Prostate gland (tissue), 2 donors: Measurements from ENCODE around the gene ENPP7. TPM values are rescaled to one million over a fixed set of nuclear protein-coding genes. Genes with fewer than 3 reads are reported as not detected.

ENCODE experiments used
- DNase-seq: peaks from one replicate; pipeline ENCODE4 v3.0.0-alpha.2; 2019; ENCODE audit warnings: low spot score
- H3K27ac ChIP-seq, 2 donors: fragments of 200-600 bp; sonication (generic); 2 replicates each; pipeline ENCODE4 v1.5.1; 2017 to 2019
- H3K27me3 ChIP-seq: fragments of 200-600 bp; sonication (generic); replicated peaks from 2 replicates; pipeline ENCODE4 v1.5.1; 2019; ENCODE audit not compliant: insufficient read depth
- H3K36me3 ChIP-seq, 2 donors: fragments of 200-600 bp; sonication (generic); 1 replicate in 1 of 2; 2 replicates in 1 of 2; pipeline versions ENCODE4 v1.5.1 to v1.8.1; 2017 to 2019
- H3K4me1 ChIP-seq: fragments of 200-600 bp; sonication (generic); replicated peaks from 2 replicates; pipeline ENCODE4 v1.5.1; 2019
- H3K4me3 ChIP-seq, 2 donors: fragments of 200-600 bp; sonication (generic); 2 replicates each; pipeline ENCODE4 v1.5.1; 2017 to 2019
- H3K9me3 ChIP-seq: fragments of 200-600 bp; sonication (generic); 2 replicates; pipeline ENCODE4 v1.5.1; 2017
- POLR2A ChIP-seq: fragments of 450-650 bp; IDR thresholded peaks from one replicate; pipeline ENCODE4 v1.6.1; 2016; ENCODE audit warnings: antibody characterized with exemption, mild to moderate bottlenecking
- POLR2AphosphoS5 ChIP-seq: sonication (generic); formaldehyde crosslinking; IDR thresholded peaks from one replicate; pipeline ENCODE4 v1.6.1; 2017; ENCODE audit warnings: antibody characterized with exemption
- WGBS: methylation state at CpG from one replicate; pipeline ENCODE4 v1.1.5; 2018; 5-methylcytosine and 5-hydroxymethylcytosine counted together
- intact Hi-C: fragments of 100-400 bp; cut with DNase I; formaldehyde crosslinking; loops from one replicate; pipeline ENCODE4 v1.14.2; 2022
- total RNA-seq, 2 donors: library from RNA; depleted of rRNA; stranded (reverse); fragments of >200 nt; gene quantifications; one replicate each; pipeline ENCODE4 v1.1.0, GENCODE V29; 2016
- TF ChIP-seq, protein P1 (sequence below), 4 experiments: fragments of 200-600 bp in 2 of 4; fragments of 450-650 bp in 2 of 4; sonication (generic) in 2 of 4; IDR thresholded peaks; 1 replicate in 3 of 4; 2 replicates in 1 of 4; pipeline ENCODE4 v1.5.1; 2016 to 2019; ENCODE audit warnings: antibody characterized with exemption in 4 of 4, mild to moderate bottlenecking in 2 of 4, moderate library complexity in 2 of 4

ENPP7 gene
- total RNA-seq, 2 donors from 2014 or later = not detected

DNA sequence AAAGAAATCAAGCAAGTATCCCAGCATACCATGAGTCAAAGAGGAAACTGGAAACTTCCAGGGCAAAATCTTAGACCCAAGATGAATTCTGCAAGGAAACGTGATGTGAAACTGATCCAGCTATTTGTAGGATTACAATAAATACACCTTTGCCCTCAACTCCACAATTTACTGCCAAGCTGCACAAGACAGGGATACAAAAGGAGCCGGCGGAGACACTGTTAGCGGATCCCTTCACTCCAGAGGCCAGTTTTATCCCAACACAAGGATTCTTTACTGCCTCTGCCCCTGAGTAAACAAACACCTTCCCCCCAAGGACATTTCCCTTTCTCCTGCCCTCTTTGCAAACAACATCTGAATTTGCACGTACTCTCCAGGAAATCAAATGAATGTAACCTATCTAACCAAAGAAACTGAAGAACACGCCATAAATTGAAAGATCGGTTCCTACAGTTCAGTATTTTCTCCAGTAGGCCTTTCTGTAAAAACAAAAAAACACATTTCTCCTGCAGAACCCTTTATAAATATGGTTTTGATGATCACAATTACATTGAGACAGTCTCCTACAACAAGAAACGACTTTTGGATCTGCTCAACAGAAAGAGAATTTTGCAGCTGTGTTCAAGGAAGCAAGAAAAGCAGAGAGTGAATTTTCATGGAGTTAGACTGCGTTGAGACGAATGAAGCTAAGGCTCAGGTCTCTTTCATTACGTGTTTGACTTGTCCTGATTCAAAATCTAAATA lies 45.8 kb downstream of the ENPP7 start:
- intact Hi-C loops = no loop called here
- H3K27me3 ChIP-seq = peaks cover 5% of the 10 kb centered on the region
- DNase-seq = no peak

DNA sequence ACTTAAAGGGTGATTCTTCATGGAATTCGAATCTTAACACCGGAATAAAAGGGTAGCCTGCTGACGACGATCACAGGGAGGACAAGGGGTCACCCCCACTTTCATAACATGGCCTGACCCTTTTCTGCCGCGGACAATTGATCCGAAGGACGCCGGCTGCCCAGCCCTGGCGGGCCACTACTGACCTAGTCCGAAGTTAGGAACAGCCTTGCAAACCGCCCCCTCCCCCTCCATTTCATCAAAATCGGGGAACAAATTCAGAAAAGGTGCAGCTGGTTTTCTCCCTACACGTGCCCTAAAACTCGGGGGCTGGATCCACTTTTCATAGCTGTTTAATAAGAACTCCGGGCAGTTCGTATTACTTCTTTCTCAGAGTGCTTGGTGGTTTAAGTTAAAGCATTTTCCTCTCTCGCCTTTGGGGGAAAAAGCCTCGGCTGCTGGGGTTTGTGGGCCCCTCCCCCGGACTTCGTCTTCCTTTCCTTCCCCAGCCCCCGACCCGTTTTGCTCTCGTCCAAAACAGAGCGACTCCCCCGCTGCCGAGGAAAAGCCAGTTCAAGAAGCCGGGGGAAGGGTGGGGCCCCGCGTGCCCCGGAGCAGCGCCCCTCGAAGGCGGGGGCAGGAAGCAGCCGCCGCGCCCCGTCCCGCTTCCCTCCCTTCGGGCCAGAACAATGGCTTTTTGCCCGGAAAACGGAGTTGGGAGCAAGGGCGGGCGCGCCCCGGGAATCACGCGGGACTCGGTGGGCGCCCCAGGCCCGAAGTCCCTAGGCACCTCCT lies 46.6 kb downstream of the ENPP7 start:
- TF ChIP-seq, protein P1, sequence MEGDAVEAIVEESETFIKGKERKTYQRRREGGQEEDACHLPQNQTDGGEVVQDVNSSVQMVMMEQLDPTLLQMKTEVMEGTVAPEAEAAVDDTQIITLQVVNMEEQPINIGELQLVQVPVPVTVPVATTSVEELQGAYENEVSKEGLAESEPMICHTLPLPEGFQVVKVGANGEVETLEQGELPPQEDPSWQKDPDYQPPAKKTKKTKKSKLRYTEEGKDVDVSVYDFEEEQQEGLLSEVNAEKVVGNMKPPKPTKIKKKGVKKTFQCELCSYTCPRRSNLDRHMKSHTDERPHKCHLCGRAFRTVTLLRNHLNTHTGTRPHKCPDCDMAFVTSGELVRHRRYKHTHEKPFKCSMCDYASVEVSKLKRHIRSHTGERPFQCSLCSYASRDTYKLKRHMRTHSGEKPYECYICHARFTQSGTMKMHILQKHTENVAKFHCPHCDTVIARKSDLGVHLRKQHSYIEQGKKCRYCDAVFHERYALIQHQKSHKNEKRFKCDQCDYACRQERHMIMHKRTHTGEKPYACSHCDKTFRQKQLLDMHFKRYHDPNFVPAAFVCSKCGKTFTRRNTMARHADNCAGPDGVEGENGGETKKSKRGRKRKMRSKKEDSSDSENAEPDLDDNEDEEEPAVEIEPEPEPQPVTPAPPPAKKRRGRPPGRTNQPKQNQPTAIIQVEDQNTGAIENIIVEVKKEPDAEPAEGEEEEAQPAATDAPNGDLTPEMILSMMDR (IDR thresholded peaks at IDR 0.05) = no peak
- TF ChIP-seq POLR2A (no peak), POLR2AphosphoS5 (no peak)
- DNase-seq = no peak
- Histone ChIP-seq H3K27me3 (peaks cover 5% of the 10 kb centered on the region), H3K27ac (peak overlapping the region in 1 of 2 donors; percentile 23), H3K9me3 (no peaks in the 10 kb centered on the region), H3K4me1 (peaks cover 7% of the 10 kb centered on the region), H3K36me3 (no peaks in the 10 kb centered on the region), H3K4me3 (peak overlapping the region; percentile 37 to 50)
- intact Hi-C loops = no loop called here
- WGBS = 11% methylated on average over 42 of the region's 51 CpGs

More for the DNA sequence above, 45.8 kb downstream of the ENPP7 start:
- H3K9me3 ChIP-seq = no peaks in the 10 kb centered on the region
- WGBS = 60% methylated on average over 11 of the region's 11 CpGs
- H3K27ac ChIP-seq = no peak overlapping the region
- H3K4me3 ChIP-seq = no peak overlapping the region
- H3K4me1 ChIP-seq = peaks cover 7% of the 10 kb centered on the region
- TF ChIP-seq, protein P1 (IDR thresholded peaks at IDR 0.05) = no peak
- no peak for TF ChIP-seq POLR2AphosphoS5
- TF ChIP-seq POLR2A = no peak
- no peaks in the 10 kb centered on the region for H3K36me3 ChIP-seq

GRCh38 chr17:79777894-79778503 lies 47.3 kb downstream of the ENPP7 start, which contains the start of gene CBX2:
TSS of gene CBX2 (plus strand) at chr17:79778148. CDS start at chr17:79778236, 88 bp downstream.
- Histone ChIP-seq H3K4me3 (peak within 1 kb of the TSS; percentile 37 to 54), H3K4me1 (peaks cover 7% of the 10 kb centered on the region), H3K36me3 (no peaks in the 10 kb centered on the region), H3K27me3 (peaks cover 5% of the 10 kb centered on the region), H3K27ac (peak within 1 kb of the TSS in 1 of 2 donors; percentile 23), H3K9me3 (no peaks in the 10 kb centered on the region)
- peak; percentile 61 for DNase-seq
- intact Hi-C loops = no loop called here
- no peak for TF ChIP-seq POLR2A
- TF ChIP-seq, protein P1 (IDR thresholded peaks at IDR 0.05) = no peak
- no peak for TF ChIP-seq POLR2AphosphoS5
- WGBS = under 1% methylated on average over 21 of the region's 96 CpGs

- Histone ChIP-seq H3K4me3 (peak overlapping the region; percentile 37 to 54), H3K27me3 (peaks cover 5% of the 10 kb centered on the region), H3K9me3 (no peaks in the 10 kb centered on the region), H3K36me3 (no peaks in the 10 kb centered on the region), H3K4me1 (peaks cover 7% of the 10 kb centered on the region), H3K27ac (no peak overlapping the region)
- intact Hi-C loops = no loop called here
- WGBS = 2% methylated on average over 34 of the region's 49 CpGs
- TF ChIP-seq, protein P1 (IDR thresholded peaks at IDR 0.05) = no peak
- TF ChIP-seq POLR2AphosphoS5 = no peak
- TF ChIP-seq POLR2A = no peak
- DNase-seq = no peak
Measured at GRCh38 chr17:79778504-79779083, 47.9 kb downstream of the ENPP7 start.
